ENCODE measurements around the gene ETV3.

The ETV3 gene

DNA sequence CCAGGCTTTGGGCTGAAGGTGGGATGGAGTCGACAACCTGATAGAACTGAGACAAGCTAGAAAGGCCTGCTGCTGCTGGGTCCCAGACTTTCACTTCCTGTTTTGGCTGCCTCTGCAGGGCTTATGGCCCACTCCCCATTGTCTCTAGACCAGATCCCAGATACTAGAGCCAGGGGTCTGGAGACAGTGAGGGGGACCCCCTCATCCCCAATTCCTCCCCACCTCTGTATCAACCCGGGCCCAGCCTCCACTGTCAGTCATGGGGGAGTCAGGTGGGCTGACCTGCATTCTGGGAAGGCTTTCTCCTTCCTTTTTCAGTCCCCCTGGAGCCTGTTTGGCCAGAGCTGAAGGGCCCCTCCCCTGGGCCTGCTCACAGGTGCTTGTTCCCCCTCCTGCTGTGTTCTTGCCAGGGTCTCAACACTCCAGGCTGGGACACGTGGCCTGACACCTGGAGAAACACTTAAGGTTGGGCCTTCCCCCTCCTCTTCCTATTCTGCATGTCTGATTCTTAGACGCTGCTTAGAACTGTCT, 20.6 kb downstream of the ETV3 start:
- in situ Hi-C loops (cut with HindIII; ENCODE audit: low pct_ligation_motif_present, low pct_unique_long_range_greater_than_20kb, low sequenced_read_pairs): no loop called here
- DNase-seq: no peak

DNA sequence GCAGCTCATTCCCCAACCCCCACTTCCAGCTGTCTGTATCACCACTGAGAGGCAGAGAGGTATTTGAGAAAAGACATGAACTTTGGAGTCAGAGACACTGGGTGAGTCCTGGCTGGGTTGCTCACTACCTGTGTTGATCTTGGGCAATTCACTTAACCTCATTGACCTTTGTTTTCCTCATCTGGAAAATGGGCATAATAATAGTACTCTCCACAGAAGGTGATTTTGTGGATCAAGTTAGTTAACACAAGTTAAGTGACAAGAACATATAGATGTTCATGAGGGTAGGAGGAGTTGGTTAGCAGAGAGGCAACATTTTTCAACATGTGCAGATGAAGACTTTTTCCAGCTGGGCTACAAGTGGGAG, 21.5 kb downstream of the ETV3 start:
- no peak for DNase-seq
- in situ Hi-C loops (cut with HindIII; ENCODE audit: low pct_ligation_motif_present, low pct_unique_long_range_greater_than_20kb, low sequenced_read_pairs): no loop called here

DNA sequence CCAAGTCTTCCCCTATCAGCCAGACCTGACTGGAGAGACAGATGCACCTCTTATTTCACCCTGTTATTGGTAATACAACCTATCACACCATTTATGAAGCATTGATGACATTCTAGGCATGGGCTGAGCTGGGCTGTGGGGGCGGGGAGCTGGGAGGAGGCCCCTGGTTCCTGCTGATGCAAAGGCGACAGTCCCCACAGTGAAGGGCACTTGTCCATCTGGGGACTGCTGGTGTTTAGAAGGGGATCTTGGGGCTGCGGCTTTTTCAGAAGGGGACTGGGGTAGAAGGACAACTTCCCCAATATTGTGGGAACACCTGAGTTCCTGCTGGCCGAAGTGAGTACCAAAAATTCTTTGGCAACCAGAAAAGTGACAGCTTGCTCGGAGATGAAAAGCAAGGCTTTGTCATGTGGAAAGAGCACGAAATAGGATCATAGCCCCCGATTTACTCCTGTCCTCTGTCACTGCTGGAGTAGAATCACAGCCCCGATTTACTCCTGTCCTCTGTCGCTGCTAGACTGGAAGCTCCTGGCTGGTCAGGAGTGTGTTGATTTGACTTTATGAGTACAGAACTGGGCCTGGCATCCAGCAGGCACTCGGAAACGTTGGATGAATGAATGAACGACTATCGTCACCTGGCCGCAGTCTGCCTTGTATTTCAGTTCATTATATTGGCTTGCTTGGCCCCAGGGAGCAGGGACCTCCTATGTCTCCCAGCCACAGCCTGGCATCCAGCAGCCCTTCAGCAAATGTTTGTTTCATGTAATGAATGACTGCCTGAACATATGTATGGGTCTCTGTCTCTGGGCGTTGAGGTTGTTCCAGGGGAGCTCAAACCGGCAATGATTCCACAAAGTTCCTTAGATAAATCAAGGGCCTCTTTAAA, 22.1 kb downstream of the ETV3 start:
- DNase-seq: no peak
- in situ Hi-C loops (cut with HindIII; ENCODE audit: low pct_ligation_motif_present, low pct_unique_long_range_greater_than_20kb, low sequenced_read_pairs): no loop called here

DNA sequence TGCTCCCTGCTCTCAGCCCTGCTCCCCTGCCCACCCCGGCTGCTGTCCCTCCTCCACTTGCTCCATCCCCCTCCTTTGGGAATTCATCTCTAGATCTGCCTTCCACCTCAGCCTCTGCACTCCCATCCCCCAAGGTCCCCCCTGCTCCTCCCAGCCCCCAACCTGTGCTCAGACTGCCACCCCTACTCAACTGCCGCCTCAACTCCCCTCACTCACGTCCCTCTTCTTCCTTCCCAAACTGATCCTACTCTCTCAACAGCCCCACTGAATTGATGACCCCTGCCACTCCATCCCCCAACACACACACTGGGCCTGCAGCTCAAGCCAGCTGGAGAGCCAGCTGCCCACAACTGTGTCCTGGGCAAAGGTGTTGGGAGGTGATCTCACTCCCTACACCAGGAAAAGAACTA, 22.8 kb downstream of the ETV3 start:
- in situ Hi-C loops (cut with HindIII; ENCODE audit: low pct_ligation_motif_present, low pct_unique_long_range_greater_than_20kb, low sequenced_read_pairs): no loop called here
- no peak for DNase-seq

DNA sequence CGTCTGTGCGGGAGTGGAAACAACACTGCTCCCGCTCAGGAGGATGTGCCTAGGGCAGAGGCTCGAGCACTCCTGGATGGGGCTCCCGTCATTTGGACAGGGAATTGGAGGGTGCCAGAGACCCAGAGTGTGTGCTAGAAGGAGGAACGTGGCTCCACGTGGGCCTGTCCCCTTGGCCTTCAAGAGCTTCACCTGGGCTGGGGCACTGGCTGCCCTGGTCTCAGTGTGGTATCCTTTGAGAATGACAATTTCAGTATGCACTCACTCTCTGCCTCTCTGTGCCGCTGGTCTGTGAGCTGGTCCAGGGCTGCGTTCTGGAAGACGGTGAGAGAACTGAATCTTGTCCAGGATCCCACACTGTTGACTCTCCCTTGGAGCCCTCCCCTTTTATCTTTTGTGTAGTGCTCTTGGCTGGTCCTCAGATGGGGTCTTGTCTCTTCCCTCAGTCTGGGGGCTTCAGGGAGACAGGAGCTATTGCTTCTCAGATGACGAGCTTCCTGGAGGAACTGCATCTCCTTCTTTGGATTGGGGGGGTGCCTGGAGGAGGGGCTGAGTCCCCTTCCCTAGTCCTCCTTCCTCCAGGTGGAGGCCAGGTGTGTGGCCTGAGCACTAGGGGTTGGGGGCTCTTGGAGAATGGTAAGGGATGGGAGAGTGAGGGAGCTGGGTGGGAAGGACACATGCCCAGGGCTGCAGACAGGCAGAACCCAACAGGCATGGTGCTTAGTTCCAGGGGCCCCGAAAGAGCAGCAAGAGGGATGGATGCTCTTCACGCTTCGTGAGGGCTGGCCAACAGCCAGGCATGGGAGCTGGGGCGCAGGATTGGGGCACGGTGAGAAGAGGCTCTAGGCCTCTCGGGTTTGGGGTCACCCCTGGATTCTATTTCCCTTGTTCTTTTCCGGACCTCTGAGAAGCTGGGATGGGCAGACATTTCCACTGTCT, 23.7 kb downstream of the ETV3 start:
- in situ Hi-C loops (cut with HindIII; ENCODE audit: low pct_ligation_motif_present, low pct_unique_long_range_greater_than_20kb, low sequenced_read_pairs): no loop called here
- DNase-seq: no peak

DNA sequence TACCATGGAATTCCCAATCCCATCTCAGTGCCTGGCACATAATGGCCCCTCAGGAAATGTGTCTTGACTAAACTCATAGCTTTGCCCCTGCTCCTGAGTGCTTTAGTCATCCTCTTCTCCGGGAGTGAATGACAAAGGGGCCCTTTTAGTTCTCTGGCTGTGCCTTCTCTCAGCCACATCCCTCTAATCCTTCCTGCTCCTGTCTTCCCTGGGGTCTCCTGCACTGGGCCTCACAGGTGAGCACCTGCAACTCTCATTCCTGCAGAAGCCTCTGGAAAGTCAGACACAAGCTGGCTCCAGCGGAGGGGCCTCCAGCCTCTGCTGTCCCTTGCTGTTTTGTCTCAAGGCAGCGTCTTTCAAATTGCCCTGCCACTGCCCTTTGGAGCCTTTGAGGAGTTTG, 24.6 kb downstream of the ETV3 start:
- DNase-seq: no peak
- in situ Hi-C loops (cut with HindIII; ENCODE audit: low pct_ligation_motif_present, low pct_unique_long_range_greater_than_20kb, low sequenced_read_pairs): no loop called here

DNA sequence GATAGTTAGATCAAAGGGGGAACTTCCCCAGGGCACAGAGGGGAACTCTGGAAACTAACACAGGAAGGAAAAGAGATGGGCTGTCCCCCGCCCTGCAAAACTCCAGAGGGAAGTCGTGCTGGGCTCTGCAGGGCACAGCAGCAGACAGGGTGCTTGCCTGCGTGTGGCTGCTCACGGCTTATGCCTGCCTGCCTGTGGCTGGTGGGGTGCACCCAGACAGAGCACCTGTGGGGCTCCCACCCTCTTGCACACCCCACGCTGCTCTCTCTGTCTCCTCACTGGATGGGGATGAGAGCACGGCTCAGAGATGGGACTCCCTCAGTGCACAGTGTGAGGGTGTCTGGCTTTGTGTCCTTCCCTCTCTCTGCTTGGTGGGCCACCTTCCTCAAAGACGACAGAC, 25.1 kb downstream of the ETV3 start:
- DNase-seq: no peak
- in situ Hi-C loops (cut with HindIII; ENCODE audit: low pct_ligation_motif_present, low pct_unique_long_range_greater_than_20kb, low sequenced_read_pairs): no loop called here

DNA sequence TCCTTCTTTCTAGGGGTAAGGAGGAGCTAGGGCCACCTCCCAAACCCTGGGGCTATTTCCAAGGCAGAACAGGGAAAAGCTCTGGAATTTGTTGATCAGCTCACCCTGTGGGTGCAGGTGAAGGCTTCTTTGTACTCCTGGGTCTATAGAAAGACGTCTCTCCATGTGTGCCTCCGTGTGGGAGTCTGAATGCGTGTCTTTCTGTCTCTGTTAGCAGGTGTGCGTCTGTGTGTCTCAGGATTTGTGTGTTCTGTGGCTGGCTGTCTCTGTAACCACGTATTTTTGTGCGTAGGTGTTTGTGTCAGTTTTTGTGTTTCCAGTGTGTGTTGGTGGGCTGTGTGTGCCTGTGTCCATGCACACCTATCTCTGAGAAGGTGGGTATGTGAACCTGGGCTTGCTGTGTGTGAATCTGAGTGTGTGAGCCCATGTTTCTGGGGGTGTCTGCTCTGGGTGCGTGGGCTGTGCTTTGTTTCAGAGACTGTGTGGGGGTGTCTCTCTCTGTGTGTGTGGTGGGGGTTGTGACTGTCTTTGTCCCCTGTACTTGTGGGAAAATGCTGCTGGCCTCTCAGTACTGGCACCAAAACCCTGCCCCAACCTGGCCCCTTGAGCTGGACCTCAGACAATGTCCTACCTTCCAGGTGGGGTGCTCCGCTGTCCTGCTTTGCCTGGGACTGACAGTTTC, 25.9 kb downstream of the ETV3 start:
- in situ Hi-C loops (cut with HindIII; ENCODE audit: low pct_ligation_motif_present, low pct_unique_long_range_greater_than_20kb, low sequenced_read_pairs): no loop called here
- no peak for DNase-seq

DNA sequence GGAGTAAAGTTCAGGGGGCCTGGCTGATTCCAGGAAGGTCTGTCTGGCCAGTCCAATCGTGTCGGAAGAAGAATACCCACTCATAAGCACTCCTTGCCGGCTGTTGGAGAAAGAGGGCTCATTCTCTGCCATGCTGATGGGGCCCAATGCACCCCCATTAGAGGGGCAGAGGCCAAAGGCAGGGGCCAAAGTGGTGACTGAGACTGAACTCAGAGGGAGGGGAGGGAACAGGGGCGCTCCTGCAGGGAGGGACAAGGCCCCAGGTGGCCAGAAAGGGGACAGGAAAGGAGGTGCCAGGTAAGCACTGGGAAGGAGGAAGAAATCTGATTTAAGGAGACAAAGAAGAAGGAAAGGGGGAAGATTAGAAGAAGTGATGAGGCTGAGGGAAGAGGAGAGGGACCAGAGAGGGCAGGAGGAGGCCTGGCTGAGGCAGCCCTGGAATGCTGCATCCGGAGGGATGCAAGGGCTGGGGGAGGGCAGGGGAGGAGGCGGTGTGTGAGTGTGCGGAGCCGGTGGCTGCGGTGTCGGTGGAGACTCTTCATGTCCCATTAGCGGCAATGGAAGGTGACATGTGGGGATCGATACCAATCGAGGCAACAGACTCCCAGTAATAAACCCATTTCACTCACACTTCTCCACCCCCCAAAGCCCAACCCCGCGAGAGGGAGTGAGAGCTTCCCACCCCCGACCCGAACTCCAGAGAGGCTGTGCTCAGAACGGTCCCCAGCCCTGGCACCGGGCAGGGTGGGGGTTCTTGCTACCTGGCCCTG, 26.6 kb downstream of the ETV3 start:
- in situ Hi-C loops (cut with HindIII; ENCODE audit: low pct_ligation_motif_present, low pct_unique_long_range_greater_than_20kb, low sequenced_read_pairs): no loop called here
- no peak for DNase-seq

DNA sequence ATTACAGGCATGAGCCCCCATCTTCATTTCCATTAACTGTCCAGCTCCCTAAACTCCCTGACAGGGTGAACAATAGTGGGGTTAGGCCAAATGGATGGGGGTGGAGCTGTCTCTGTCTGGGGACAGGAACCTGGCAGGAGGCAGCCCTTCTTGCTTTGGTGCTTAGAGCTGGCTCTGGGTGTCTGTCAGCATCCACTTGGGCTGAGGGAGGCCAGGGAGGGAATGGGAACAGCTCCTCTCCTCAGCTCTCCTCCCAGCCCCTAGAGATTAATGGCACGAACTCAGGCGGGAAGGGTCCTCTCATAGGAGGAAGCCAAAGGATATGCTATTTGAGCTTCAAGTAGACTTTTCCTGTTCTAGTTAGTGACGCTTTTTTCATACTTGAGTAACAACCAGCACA, 27.5 kb downstream of the ETV3 start:
- in situ Hi-C loops (cut with HindIII; ENCODE audit: low pct_ligation_motif_present, low pct_unique_long_range_greater_than_20kb, low sequenced_read_pairs): no loop called here
- DNase-seq: no peak

DNA sequence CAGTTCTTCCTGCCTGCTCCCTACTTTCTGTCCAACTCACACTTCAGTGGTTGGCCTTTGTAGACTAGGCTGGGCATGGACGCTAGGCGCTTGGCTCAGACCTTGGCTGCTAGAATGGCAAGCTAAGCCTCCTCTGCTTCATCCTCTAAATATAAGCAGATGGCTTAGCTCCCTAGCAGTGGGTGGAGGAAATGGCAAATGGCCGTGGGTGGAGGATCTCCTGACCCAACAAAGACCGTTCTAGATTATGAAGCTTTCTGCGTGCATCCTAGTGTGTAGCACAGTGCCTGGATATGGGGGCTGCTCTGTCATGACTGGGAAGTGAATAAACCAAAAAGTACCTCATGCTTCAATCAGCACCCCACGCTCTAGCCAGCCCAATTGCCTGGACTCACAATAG, 28.2 kb downstream of the ETV3 start:
- in situ Hi-C loops (cut with HindIII; ENCODE audit: low pct_ligation_motif_present, low pct_unique_long_range_greater_than_20kb, low sequenced_read_pairs): no loop called here
- no peak for DNase-seq

DNA sequence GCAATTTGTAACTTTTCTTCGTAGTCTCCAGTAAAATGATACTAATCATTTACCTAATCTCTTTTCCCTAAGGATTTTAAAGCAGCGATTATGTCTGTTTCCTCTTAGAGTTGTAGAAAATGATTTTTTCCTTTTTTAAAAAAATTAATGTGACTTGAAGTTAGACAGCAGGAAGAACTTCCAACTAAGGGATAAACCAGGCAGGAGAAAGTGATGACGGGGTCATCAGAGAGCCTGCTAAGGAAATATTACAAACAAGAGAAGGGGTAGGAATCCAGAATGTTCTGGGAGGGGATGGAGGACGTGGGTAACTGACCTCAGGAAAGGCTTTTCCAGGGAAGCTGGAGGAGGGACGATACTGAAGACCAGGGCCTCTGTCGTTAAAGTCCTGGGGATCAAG, 29.7 kb downstream of the ETV3 start:
- in situ Hi-C loops (cut with HindIII; ENCODE audit: low pct_ligation_motif_present, low pct_unique_long_range_greater_than_20kb, low sequenced_read_pairs): no loop called here
- no peak for DNase-seq

DNA sequence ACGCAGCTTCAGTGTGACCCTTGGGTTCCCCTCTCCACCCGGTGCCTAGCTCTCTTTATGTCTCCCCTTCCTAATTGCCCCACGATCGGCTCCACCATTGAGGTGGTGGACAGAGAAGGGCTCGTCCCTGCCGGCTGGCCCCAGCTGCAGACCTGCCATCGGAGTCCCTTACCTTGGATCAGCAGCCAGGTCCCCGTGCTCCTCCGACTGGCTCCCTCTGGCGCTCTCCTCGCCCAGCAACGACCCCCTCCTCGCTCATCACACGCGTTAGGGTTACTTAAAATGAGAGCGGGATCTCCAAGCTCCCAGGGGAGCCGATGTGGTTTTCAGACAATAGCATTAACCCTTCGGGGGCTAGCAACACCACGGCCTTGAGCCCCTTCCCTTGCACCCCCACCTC, 30.5 kb downstream of the ETV3 start:
- in situ Hi-C loops (cut with HindIII; ENCODE audit: low pct_ligation_motif_present, low pct_unique_long_range_greater_than_20kb, low sequenced_read_pairs): no loop called here
- DNase-seq: no peak

DNA sequence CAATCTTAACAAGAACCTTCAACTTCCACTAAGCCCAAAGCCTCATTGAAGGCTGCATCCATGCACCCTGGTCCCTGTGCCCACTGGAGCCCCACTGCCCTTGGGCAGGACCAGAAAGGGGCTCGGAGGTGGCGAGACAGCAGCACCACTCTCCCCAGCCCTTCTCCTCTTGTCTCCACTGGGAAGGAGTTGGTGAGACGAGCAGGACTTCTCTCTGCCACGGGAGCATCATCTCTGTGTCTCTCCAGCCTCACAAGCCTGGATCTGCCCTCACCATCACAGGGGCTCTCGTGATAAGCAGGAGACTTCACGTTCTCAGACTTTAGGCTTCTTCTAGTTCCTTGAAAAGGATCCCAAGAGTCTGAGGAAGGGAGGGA, 31.4 kb downstream of the ETV3 start:
- in situ Hi-C loops (cut with HindIII; ENCODE audit: low pct_ligation_motif_present, low pct_unique_long_range_greater_than_20kb, low sequenced_read_pairs): no loop called here
- DNase-seq: no peak

DNA sequence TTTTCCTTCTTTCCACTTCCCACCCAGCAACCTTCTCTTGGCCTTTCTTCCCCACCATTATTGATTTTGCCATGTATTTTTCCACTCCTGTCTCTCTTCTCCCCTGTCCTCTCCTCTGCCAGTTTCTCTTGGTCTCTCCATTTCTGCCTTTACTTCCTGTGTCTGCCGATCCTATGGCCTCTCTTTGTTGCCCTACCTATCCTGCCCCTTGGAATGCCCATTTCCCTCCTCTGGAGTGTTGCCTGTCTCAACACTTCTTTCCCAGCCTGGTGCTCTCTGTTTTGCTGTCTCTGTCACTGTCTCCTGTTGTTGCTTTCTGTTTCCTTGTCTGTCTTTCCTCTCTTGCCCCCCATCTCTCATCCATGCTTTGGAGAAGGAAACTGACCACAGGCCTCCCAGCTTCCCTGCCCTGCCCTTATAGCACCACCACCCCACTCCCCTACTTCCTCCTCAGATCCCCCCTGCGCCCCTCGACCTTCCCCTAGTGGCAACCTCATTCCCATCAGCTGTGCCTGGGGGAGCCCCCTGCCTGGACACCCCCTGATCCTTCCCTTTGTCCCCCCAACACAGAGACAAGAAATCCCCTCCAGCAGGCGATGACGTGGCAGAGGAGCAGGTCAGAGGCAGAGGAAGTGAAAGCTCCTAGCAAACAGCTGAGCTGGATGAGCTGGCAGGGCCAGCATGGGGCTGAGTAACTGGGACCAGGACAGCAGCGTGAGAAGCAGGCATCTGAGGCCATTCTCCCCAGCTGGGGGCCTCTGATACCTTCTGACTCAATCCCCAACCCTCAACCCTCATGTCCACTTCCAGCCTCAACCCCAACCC, 32.0 kb downstream of the ETV3 start:
- in situ Hi-C loops (cut with HindIII; ENCODE audit: low pct_ligation_motif_present, low pct_unique_long_range_greater_than_20kb, low sequenced_read_pairs): no loop called here
- DNase-seq: peak; percentile 68

DNA sequence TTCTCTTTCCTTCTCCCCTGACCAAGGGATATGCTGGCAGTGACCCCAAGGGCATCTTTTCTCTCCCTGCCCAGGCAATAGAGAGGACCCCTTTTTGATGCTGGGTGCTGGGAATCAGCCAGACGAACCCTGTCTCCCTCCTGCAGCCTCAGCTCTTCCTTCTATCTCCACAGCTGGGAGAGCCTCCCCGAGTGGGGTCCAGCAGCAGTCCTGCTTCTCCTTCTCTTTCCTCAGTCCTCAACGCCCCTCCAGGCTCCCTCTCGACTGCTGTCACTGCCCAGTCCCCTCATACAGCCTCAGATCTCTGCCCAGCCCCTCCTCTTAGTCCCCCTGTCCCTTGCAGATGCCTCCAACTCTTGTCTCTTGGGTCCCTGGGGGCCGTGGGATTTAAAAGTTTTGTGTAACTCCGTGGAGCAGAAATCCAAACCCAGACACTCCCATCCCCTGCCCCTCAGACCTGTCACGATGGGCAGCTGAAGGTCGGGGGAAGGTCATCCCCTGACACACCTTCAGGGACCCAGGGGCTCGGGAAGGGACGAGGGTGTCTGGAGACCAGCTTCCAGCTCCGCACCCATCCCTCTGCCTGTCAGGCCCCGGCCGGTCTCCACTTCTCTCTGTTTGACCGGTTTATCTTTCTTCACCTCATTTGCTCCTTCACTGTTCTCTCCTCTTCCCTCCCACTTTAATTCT, 32.8 kb downstream of the ETV3 start:
- in situ Hi-C loops (cut with HindIII; ENCODE audit: low pct_ligation_motif_present, low pct_unique_long_range_greater_than_20kb, low sequenced_read_pairs): no loop called here
- DNase-seq: no peak

Measured in ACHN (cell line).